ENCODE results near the gene SYNE3.

DNA sequence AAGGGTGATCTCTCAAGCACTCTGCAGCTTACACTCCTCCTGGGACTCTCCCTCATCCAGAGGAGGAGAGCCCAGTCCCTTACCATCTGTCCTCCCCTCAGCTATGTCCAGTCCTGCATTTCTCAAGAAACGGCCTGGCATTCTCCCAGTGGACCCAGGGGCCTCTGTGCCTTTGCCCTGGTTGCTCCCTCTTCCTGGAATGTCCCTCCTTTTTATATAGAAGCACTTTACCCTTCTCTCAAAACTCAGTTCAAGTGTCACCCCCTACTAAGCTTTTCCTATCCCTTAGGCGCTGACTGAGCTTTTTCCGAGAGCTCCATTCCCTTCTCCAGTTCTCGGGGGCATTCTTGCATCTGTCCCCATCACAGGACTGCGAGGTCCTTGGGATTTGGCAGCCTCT lies 9.5 kb upstream of the SYNE3 start:
- TF ChIP-seq CTCF (IDR thresholded peaks at IDR 0.05) (no peak), EZH2 (IDR thresholded peaks at IDR 0.05; ENCODE audit: borderline replicate concordance, insufficient read depth, low read depth, low read length, poor library complexity, severe bottlenecking) (no peak)

Measured in B cell (primary cell).